GM19397 (cell line): ENCODE data around the gene DDX54.

Source experiments
- ATAC-seq: cut with Tn5 transposase; IDR thresholded peaks from one replicate; pipeline ENCODE4 v1.9.1; 2021; ENCODE audit warnings: mild to moderate bottlenecking, moderate library complexity; ENCODE audit not compliant: unreplicated experiment

The DDX54 gene

DNA sequence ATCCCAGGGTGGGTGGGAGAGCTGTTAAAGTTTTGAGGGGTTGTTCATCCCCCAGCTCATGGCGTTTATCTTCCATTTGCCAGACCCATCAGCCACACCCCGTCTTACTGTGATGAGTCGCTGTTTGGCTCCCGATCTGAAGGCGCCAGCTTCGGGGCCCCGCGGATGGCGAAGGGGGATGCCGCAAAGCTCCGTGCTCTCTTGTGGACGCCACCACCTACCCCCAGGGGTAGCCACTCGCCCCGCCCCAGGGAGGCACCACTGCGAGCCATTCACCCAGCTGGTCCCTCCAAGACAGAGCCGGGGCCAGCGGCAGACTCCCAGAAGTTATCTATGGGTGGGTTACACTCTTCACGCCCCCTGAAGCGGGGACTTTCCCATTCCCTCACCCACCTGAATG is 5.9 kb upstream of the DDX54 start:
- ATAC-seq: no peak

DNA sequence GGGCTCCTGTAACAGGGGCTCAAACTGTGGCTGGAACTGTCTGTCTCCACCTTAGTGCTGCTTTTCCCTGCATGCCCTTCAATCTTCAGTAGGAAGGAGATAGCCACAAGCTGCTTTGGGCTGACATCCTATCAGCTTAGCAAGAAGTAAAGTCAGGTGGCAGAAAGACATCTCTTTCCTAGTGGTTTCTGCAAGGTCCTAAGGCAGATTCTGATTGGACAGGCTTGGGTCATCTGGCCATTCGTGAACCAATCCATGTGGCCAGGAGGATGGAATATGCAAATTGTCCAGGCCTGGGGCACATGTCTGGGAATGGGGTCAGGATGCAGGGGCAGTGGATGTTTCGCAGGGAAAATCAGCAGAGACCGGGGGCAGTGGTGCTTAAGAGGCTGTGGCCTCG is 5.5 kb upstream of the DDX54 start:
- ATAC-seq: no peak

DNA sequence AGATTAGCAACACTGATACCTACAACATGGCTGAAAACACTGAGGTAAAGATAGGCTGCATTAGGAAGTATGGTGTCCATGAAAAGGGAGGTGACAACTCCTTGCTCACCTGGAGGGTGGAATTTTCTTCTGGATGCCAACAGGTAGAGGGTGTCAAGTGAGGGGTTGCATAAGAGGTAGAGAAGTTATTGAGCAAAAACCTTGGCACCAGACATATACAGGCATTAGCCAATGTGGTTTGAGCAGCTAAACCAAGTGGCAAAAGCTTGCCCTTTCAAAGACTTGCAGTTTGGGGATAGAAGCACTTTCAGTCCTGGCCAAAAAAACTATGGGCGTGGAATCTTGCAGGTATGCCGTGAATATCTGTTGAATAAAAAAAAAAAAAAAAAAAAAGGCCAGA is 4.1 kb upstream of the DDX54 start:
- no peak for ATAC-seq

DNA sequence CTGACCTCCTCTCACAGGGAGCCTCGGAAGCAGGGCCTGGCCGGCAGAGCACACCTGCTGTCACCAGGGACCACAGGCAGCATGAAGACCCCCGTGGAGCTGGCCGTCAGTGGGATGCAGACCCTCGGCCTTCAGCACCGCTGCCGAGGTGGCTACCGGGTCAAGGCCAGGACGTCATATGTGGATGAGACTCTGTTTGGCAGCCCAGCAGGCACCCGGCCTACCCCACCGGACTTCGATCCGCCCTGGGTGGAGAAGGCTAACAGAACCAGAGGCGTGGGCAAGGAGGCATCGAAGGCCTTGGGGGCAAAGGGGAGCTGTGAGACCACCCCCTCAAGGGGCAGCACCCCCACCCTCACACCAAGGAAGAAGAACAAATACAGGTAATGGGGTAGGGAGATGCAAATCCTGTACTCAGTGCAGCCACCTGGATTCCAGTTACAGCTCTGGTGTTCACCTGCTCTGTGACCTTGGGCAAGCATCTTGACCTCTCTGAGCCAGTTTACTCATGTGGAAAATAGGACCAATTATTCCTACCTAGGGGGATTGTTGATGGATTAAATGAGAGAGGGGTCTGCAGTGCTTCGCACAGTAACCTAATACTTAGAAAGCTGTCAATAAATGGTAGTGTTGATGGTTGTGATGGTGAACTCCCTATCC is 1.5 kb upstream of the DDX54 start:
- ATAC-seq: no peak

DNA sequence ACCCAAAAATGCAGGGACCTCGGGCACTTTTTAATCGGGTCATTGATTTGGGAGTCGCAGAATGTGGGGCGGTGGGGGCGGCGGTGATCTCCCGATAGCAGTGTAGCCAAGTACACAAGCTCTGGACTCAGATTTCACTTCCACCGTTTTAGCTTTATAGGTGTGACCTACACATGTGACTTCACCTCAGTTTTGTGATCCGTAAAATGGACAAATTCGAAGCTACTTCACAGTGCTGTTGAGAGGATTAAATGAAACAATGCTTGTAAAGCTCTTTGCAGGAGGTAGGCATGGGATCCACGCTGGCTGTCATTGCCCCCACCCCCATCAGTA is 721 bp upstream of the DDX54 start:
- ATAC-seq: no peak

DNA sequence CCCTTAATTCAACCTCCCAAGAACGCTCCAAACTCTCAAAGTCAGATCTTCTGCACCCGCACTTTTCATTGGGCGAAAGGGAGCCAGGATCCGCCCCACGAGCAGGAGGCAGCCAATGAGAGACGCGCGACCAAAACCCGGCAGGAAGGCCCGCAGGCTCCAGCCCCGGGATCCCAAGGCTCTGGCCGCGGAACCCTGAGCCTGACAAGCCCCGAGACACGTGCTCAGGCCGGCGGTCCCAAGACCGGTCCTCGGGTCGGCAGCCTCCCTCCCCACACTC is 438 bp downstream of the DDX54 start:
- peak; percentile 77 for ATAC-seq

DNA sequence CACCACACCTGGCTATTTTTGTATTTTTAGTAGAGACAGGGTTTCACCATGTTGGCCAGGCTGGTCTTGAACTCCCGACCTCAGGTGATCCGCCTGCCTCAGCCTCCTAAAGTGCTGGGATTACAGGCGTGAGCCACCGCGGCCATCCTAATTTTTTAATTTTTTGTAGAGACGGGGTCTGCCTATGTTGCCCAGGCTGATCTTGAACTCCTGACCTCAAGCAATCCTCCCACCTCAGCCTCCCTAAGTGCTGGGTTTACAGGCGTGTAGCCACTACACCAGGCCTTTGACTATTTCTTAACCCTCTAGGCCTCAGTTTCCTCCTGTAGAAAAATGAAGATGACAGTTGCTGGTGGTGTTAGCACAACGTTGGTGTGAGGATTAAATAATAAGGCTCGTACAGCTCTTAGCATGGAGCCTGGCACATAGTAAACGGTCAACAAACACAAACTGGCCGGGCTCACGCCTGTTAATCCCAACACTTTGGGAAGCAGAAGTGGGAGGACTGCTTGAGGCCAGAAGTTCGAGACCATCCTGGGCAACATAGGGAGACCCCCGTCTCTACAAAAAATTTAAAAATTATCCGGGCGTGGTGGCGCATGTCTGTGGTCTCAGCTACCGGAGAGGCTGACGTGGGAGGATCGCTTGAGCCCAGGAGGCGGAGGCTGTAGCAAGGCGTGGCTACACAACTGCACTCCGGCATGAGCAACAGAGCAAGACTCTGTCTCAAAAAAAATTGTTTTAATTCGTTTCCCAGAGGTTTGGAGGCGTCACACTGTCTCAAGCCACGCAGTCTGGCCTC is 979 bp downstream of the DDX54 start:
- ATAC-seq: peak; percentile 37

DNA sequence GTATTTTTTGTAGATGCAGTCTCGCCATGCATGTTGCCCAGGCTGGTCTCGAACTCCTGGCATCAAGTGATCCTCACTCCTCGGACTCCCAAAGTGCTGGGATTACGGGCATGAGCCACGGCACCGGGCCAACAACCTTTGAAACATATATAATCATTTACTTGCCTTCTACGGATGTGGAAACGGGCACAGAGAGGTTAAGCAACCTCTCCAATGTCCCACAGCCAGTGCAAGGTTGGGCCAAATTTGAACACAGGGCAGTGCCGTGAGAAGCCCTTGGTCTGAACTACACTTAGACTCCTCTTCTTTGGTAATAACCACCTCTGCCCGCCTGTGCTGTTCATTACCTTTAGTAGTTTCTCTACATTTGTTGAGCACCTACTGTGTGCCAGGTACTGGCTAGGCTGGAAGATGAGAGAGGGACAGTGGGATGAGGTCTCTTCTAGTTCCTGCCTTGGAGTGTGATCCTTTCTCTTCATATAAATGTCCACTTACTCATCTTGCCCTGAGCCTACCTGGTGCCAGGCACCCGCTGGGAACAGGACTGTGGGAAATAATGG is 2.2 kb downstream of the DDX54 start:
- ATAC-seq: no peak

DNA sequence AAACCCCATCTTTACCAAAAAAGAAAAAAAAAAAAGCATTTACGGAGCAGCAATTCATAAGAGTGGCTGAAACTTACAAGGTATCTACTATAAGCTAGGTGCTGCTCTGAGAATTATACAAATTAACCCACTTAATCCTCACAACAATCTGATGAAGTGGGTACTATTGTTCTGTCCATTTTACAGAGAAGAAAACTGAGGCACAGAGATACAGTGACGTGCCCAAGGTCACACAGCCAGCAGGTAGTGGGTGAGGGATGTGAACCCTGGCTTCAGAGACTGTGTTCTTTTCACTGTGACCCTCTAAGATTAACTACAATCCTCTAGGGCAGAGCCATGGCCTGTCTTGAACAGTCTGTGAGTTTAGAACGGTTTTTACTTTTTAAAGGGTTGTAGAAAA is 3.3 kb downstream of the DDX54 start:
- no peak for ATAC-seq

DNA sequence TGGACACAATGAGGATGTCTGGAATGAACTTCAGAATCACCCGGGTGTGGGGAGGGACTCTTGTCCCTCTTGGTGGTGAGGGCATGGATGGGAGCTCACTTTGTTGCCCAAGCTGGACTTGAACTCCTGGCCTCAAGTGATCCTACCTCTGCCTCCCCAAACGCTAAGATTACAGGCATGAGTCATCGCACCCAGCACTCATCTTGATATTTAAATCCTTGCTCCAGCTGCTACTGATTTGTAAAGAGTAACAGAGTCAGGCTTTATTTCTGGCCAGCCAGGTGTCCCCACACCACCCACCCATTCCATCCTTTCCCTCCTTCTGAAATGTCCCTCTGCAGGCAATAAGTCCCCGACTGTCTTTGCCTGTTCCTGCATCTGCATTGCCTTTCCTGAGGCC is 4.9 kb downstream of the DDX54 start:
- ATAC-seq: no peak

DNA sequence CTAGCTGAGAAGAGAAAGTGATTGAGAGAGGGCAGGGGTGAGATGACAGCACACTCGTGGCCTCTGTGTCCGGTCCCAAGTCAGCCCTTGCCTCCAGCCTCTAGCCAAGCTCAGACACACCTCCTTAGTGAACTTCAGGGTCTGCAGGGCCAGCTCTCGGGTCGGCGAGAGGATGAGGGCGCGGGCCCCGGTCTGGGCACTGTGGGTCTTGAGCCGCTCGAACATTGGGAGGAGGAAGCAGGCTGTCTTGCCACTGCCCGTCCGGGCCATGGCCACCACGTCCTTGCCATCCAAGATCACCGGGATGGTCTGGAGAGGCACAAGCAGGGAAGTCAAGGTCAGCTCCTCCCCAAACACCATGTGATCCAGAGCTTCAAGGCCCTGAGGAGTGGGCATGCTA is 6.3 kb downstream of the DDX54 start:
- ATAC-seq: no peak

DNA sequence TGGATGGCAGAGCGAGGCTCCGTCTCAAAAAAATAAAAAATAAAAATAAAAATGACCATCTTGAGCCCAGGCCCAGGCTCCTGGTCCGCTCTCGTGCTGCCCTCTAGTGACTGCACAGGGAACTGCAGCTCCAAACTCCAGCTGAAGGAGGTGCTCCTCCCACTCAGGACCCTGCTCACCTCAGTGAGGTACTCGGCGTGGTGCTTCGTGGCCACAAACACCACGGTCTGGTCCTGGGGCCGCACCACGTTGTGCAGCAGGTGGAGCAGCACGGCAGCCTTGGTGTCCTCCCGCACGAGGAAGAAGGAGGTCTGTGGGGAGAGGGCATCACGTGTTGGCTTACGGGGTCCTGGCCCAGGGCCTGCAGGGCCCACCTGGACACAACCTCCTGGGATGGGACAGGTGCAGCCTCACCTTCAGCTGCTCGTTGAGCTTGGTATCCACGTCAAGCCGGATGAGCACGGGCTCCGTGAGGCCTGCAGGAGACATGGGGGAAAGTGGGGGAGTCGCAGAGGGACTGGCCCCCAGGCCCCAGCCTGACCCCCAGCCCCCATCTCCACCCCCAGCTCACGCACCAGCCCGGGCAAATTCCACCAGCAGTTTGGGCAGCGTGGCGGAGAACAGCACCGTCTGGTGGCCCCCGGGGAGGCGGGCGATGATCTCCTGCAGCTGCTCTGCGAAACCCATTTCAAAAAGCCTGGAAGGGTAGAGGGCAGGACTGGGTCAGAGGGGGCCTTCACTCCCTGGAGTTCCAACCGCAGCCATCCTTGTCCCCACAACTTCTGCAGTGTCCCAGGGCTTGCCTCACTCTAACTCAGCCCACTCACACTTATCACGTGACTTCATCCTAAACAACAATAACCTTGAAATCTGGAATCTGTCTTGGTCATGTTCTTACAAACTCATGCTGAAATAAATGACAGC is 10.6 kb downstream of the DDX54 start:
- ATAC-seq: no peak

DNA sequence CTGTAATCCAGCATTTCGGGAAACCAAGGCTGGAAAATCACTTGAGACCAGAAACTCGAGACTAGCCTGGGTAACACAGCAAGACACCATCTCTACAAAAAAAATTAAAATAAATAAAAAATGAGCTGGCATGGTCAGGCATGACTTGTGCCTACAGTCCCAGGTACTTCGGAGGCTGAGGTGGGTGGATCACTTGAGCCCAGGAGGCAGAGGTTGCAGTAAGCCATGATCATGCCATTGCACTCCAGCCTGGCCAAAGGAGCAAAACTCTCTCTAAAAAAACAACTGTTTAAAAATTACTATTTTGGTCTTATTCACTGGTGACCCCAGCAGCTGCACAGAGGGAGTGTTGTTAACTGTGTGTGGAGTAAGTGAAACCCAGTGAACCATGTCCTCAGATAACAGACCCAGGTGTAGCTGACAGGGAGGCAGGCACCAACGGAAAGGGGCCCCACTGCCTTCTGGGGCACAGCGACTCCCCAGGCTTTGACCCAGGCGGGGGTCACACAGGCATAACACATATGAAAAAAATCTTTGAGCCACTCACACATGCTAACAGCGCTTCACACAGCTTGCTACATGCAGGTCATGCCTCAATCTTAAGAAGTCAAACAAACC is 12.1 kb downstream of the DDX54 start:
- ATAC-seq: peak; percentile 65

DNA sequence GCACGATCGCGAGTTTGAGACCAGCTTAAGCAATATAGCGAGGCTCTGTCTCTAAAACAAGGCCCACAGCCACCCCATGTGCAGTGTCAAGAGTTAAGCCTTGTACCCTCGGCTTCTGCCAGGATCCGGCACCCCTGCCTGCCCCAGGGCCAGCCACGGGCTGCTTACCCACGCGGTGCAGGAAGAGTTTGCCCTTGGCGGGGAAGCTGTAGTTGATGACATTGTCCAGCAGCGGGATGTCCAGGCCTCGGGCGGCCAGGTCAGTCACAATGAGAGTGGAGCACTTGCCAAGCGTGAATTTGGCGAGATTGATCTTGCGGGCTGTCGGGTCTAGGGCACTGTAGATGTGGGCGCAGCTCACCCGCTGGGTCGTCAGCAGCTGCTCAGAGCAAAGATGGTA is 13.1 kb downstream of the DDX54 start:
- no peak for ATAC-seq

DNA sequence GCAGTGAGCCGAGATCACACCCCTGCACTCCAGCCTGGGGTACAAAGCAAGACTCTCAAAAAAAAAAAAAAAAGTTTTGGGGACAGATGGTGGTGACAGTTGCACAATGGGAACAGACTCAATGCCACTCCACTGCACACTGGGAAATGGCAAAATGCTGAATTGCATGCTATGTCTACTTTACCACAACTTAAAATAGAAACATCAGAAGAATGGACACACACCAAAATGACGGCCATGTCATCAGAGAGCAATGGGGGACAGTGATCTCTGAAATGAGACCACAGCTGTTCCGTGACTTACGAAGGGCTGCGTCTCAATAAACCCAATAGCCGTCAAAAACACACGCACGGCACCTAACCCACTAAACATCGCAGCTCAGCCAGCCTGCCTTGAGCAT is 13.7 kb downstream of the DDX54 start:
- no peak for ATAC-seq

DNA sequence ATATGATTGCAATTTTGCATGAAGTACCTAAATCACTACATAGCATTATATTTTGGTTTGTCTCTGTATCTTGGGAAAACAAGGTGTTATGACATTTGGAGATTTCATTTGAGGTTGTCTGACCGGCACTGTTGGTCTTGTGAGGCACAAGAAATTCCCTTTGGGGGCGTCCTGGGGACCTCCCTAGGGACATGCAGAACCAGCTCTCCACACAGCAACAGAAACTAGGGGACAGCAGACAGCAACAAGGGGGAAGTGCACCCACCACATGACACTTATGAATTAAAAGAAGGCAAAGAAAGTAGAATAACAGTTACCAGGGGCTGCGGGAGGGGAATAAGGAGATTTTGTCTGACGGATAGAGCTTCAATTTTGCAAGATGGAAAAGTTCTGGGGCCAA is 14.4 kb downstream of the DDX54 start:
- ATAC-seq: no peak

DNA sequence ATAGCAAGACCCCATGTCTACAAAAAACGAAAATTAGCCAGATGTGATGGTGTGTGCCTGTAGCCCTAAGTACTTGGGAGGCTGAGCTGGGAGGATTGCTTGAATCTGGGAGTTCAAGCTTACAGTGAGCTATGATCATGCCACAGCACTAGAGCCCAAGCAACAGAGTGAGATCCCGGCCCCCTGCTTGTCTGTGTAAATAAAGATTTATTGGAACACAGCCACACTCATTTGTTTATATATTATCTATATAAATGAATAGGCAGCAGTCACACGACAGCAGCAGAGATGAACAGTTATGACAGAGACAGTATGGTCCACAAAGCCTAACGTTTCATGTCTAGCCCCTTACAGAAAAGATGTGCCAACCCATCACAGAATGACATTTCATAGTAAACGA is 14.8 kb downstream of the DDX54 start:
- no peak for ATAC-seq

DNA sequence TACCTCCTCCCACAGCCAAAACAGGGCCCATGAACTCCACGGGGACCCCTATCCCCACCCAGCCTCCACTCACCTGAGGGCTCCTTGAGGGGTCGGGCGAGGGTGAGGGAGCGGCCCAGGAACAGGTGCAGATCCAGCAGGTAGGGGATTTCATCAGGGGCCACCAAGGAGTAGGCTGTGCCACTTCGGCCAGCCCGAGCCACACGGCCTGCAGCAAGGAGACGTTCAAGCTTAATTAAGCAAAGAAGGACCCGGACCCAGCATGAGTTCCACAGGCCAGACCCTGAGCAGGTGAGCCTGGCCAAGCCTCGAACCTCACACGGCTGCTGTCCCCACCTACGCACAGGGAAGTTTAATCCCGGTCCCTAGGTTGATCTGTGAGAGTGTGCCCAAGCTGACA is 15.6 kb downstream of the DDX54 start:
- no peak for ATAC-seq

DNA sequence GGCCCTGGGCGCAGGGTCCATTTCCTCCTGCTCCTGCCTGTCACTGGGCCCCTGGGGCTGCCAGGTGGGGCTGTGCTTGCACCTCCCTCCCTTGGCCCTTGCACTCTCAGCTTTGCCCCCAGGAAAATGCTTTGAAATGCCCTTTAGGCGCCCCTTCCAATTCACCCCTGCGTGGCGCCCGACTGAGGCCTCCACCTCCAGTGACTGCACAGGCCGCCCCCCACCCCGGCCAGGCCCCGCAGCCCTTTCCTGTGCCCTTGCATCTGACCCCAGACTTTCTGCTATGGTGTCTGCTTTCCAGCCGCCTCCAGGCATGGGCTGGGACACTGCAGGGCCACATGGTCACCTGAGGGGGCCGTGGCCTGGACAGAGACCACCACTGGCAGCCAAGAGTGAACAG is 17.4 kb downstream of the DDX54 start:
- ATAC-seq: no peak

DNA sequence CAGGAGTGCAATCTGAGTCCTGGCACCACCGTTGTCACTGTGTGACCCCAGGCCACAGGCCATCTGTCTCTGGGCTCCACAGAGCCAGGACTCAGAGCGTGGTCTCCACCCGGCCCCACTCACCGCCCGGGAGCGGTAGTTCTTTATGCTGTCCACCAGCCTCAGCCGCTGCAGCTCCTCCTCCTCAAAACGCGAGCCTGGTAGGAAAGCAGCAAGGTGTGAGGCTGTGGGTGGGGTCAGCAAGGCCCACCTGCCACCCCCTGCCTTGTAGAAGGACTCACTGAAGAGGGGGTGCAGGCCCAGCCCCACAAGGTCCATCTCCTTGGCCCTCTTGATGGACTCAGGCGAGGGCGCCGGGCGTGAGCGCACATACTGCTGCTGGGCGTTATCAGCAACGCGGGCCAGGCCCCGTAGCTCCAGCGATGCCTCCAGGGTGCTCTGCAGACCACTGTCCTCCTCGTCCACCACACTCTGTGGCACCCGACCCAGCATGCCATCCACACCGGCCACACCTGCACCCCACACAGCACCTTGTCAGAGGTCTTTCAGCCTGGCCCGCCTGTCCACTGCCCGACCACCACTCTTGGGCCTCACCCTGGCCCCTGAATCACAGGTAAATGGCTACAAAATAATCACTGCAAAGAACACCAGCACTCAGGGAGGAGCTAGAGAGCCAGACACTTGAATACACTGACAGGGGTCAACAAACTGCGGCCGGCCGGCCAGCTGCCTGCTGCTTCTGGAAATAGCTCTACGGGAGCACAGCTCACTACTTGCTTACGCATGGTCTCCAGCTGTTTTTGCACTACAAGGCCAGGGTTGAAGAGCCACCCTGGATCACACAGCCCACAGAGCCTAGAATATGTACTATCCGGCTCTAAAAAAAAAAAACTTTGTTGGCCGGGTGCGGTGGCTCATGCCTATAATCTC is 19.5 kb downstream of the DDX54 start:
- ATAC-seq: no peak
